IMR-90 (cell line): ENCODE data around the gene CLIC1. TPM values are rescaled to one million over a fixed set of nuclear protein-coding genes. Genes with fewer than 3 reads are reported as not detected.

ENCODE experiments used
- ATAC-seq: fragments of 200-7000 bp; cut with Tn5 transposase; 2 replicates; pipeline ENCODE4 v1.9.1; 2020; ENCODE audit warnings: low read depth, mild to moderate bottlenecking, moderate library complexity
- BruUV-seq: library from RNA; stranded (reverse); fragments of 400-500 nt; replicated peaks from 2 replicates; lab custom pipeline; 2021; lab: Mats Ljungman, UMichigan
- CTCF ChIA-PET: fragments of 300-600 bp; formaldehyde crosslinking; extraction: SDS; loops from one replicate; lab custom pipeline; 2021; ENCODE audit warnings: antibody characterized with exemption; lab: Yijun Ruan, JAX
- POLR2A ChIA-PET: fragments of 300-600 bp; sonication (Branson Sonifier 250); formaldehyde crosslinking; loops from one replicate; lab custom pipeline; 2022; ENCODE audit warnings: antibody characterized with exemption; ENCODE audit not compliant: unreplicated experiment; lab: Charles Lee
- DNase-seq: peaks from one replicate; pipeline ENCODE4 v3.0.0; 2013
- H2AFZ ChIP-seq: replicated peaks from 2 replicates; pipeline ENCODE3; 2013; ENCODE audit warnings: low read length, mild to moderate bottlenecking; ENCODE audit not compliant: poor library complexity
- H2AK5ac ChIP-seq: 2 replicates; pipeline ENCODE4 v1.6.1; 2013; ENCODE audit warnings: low read depth, low read length, inconsistent platforms
- H2AK9ac ChIP-seq: replicated peaks from 2 replicates; pipeline ENCODE3; 2013; ENCODE audit warnings: mild to moderate bottlenecking, low read depth, low read length, moderate library complexity; ENCODE audit not compliant: poor library complexity
- H2BK120ac ChIP-seq: 2 replicates; pipeline ENCODE4 v1.6.1; 2013; ENCODE audit warnings: low read depth, low read length, inconsistent platforms
- H2BK15ac ChIP-seq: 3 replicates; pipeline ENCODE4 v1.6.1; 2013; ENCODE audit warnings: low read depth, low read length, inconsistent platforms
- H2BK20ac ChIP-seq: 2 replicates; pipeline ENCODE4 v1.6.1; 2013; ENCODE audit warnings: low read depth, mild to moderate bottlenecking, inconsistent platforms, low read length, moderate library complexity
- H2BK5ac ChIP-seq: 2 replicates; pipeline ENCODE4 v1.6.1; 2013; ENCODE audit warnings: mild to moderate bottlenecking, low read depth, low read length, inconsistent platforms; ENCODE audit not compliant: poor library complexity, severe bottlenecking
- H3K14ac ChIP-seq: replicated peaks from 2 replicates; pipeline ENCODE4 v1.6.1; 2013; ENCODE audit warnings: low read depth, low read length, inconsistent platforms
- H3K18ac ChIP-seq: 2 replicates; pipeline ENCODE4 v1.6.1; 2013; ENCODE audit warnings: low read depth, low read length, control low read depth
- H3K23ac ChIP-seq: 2 replicates; pipeline ENCODE4 v1.6.1; 2013; ENCODE audit warnings: low read depth, low read length, inconsistent platforms
- H3K27ac ChIP-seq: 2 replicates; pipeline ENCODE4 v1.5.1; 2013; ENCODE audit warnings: mild to moderate bottlenecking, control low read depth, low read length; ENCODE audit not compliant: insufficient read depth
- H3K27me3 ChIP-seq: 2 replicates; pipeline ENCODE4 v1.6.1; 2013; ENCODE audit warnings: low read length; ENCODE audit not compliant: control insufficient read depth, insufficient read depth
- H3K36me3 ChIP-seq: 2 replicates; pipeline ENCODE4 v1.6.1; 2013; ENCODE audit warnings: low read length, mixed read lengths; ENCODE audit not compliant: control insufficient read depth, insufficient read depth
- H3K4ac ChIP-seq: 2 replicates; pipeline ENCODE4 v1.6.1; 2013; ENCODE audit warnings: low read depth, low read length, inconsistent platforms
- H3K4me1 ChIP-seq: 2 replicates; pipeline ENCODE4 v1.6.1; 2013; ENCODE audit warnings: low read length, mixed read lengths; ENCODE audit not compliant: control insufficient read depth, insufficient read depth
- H3K4me2 ChIP-seq: 2 replicates; pipeline ENCODE4 v1.6.1; 2013; ENCODE audit warnings: low read depth, mild to moderate bottlenecking, control low read depth, low read length, moderate library complexity
- H3K4me3 ChIP-seq: 2 replicates; pipeline ENCODE4 v1.5.1; 2013; ENCODE audit warnings: low read depth, mild to moderate bottlenecking, control low read depth, low read length, moderate library complexity; ENCODE audit not compliant: insufficient read depth
- H3K56ac ChIP-seq: 2 replicates; pipeline ENCODE4 v1.6.1; 2013; ENCODE audit warnings: low read length, inconsistent platforms; ENCODE audit not compliant: insufficient read depth; ENCODE audit errors: extremely low read depth
- H3K79me1 ChIP-seq, 2 experiments: 2 replicates each; pipeline ENCODE4 v1.6.1; 2013; ENCODE audit warnings: low read length in 2 of 2, inconsistent platforms in 1 of 2, low read depth in 1 of 2
- H3K9ac ChIP-seq: 2 replicates; pipeline ENCODE4 v1.6.1; 2013; ENCODE audit warnings: low read depth, low read length, control low read depth
- H3K9me1 ChIP-seq: 2 replicates; pipeline ENCODE4 v1.6.1; 2013; ENCODE audit warnings: low read length, inconsistent platforms; ENCODE audit not compliant: insufficient read depth
- H3K9me3 ChIP-seq: 2 replicates; pipeline ENCODE4 v1.6.1; 2013; ENCODE audit warnings: low read length; ENCODE audit not compliant: control insufficient read depth, insufficient read depth
- H4K20me1 ChIP-seq: 2 replicates; pipeline ENCODE4 v1.6.1; 2013; ENCODE audit warnings: low read length, inconsistent platforms; ENCODE audit not compliant: insufficient read depth
- H4K5ac ChIP-seq: 2 replicates; pipeline ENCODE4 v1.6.1; 2013; ENCODE audit warnings: mild to moderate bottlenecking, low read depth, low read length, control low read depth
- H4K8ac ChIP-seq, 2 experiments: 2 replicates each; pipeline ENCODE4 v1.6.1; 2013; ENCODE audit warnings: low read depth in 2 of 2, low read length in 2 of 2, control low read depth in 1 of 2, inconsistent platforms in 1 of 2
- H4K91ac ChIP-seq: 2 replicates; pipeline ENCODE4 v1.6.1; 2013; ENCODE audit warnings: low read depth, low read length, inconsistent platforms; ENCODE audit not compliant: insufficient read depth
- BHLHE40 ChIP-seq: fragments of 150-350 bp; IDR thresholded peaks from 2 replicates; pipeline ENCODE4 v1.6.1; 2016; ENCODE audit warnings: mild to moderate bottlenecking, low read depth, low read length
- ELK1 ChIP-seq: fragments of 150-350 bp; IDR thresholded peaks from 2 replicates; pipeline ENCODE4 v1.6.1; 2016; ENCODE audit warnings: low read depth, mild to moderate bottlenecking, low read length, moderate library complexity, borderline replicate concordance
- FOS ChIP-seq: fragments of 150-350 bp; IDR thresholded peaks from 2 replicates; pipeline ENCODE4 v1.6.1; 2016; ENCODE audit warnings: low read depth, low read length
- MAFK ChIP-seq: IDR thresholded peaks from 2 replicates; pipeline ENCODE4 v1.6.1; 2012; ENCODE audit warnings: low read depth, low read length, improper control_type of control experiment
- MXI1 ChIP-seq: IDR thresholded peaks from 2 replicates; pipeline ENCODE4 v1.6.1; 2012; ENCODE audit warnings: low read depth, mild to moderate bottlenecking, low read length, moderate library complexity, borderline replicate concordance
- POLR2A ChIP-seq: IDR thresholded peaks from 2 replicates; pipeline ENCODE4 v1.6.1; 2012; ENCODE audit warnings: mild to moderate bottlenecking, low read depth, low read length
- RCOR1 ChIP-seq: IDR thresholded peaks from 2 replicates; pipeline ENCODE4 v1.6.1; 2012; ENCODE audit warnings: mild to moderate bottlenecking, low read length, improper control_type of control experiment; ENCODE audit not compliant: insufficient replicate concordance
- RFX5 ChIP-seq: IDR thresholded peaks from 2 replicates; pipeline ENCODE4 v1.8.0; 2012; ENCODE audit warnings: low read depth, mild to moderate bottlenecking, low read length, moderate library complexity
- SMC3 ChIP-seq: fragments of 150-350 bp; IDR thresholded peaks from 2 replicates; pipeline ENCODE4 v1.6.1; 2016; ENCODE audit warnings: low read depth, mild to moderate bottlenecking, antibody characterized with exemption, low read length, moderate library complexity
- USF2 ChIP-seq: fragments of 150-350 bp; IDR thresholded peaks from 2 replicates; pipeline ENCODE4 v1.6.1; 2017; ENCODE audit warnings: mild to moderate bottlenecking, antibody characterized with exemption, low read length, low read depth
- WGBS, 2 experiments: methylation state at CpG; one replicate each; pipeline versions ENCODE4 v1.1.5 to v1.1.7; 2013; ENCODE audit warnings: missing lambda C conversion rate in 2 of 2; ENCODE audit not compliant: insufficient read length in 1 of 2; ENCODE audit errors: extremely low coverage in 2 of 2; 5-methylcytosine and 5-hydroxymethylcytosine counted together
- dilution Hi-C: fragments of 300-500 bp; cut with HindIII; formaldehyde crosslinking; loops from one replicate; pipeline ENCODE4 v1.14.3; 2018; ENCODE audit warnings: low sequenced_read_pairs; ENCODE audit not compliant: unreplicated experiment
- in situ Hi-C: fragments of 300-500 bp; cut with MboI; formaldehyde crosslinking; loops from 3 replicates; pipeline ENCODE4 v1.14.3; 2019; ENCODE audit warnings: low sequenced_read_pairs, inconsistent platforms, mixed read lengths
- intact Hi-C: fragments of 100-400 bp; cut with micrococcal nuclease; formaldehyde crosslinking; loops from 2 replicates; pipeline ENCODE4 v1.10.0; 2022
- polyA plus RNA-seq, 3 experiments: library from polyadenylated mRNA; depleted of rRNA; stranded (reverse); fragments of >200 nt; gene quantifications; 2 replicates each; pipeline ENCODE4 v1.2.3, GENCODE V29; 2012; ENCODE audit warnings: low replicate concordance in 1 of 3
- total RNA-seq: library from RNA; depleted of rRNA; stranded (reverse); fragments of >200 nt; gene quantifications from 2 replicates; pipeline ENCODE4 v1.2.3, GENCODE V29; 2012

The CLIC1 gene
- total and polyA plus RNA-seq, 2 of the 4 experiments (the other 2 are of a cell fraction) = 706 to 1,185 TPM

- CTCF ChIA-PET = no interaction called here
- H3K18ac ChIP-seq = no peak overlapping the region
- peaks cover 33% of the 10 kb centered on the region for H3K36me3 ChIP-seq
- no peak overlapping the region for H4K8ac ChIP-seq
- peaks cover 3% of the 10 kb centered on the region for H3K4me1 ChIP-seq
- BruUV-seq = no TSS peak
- H2AFZ ChIP-seq = no peak overlapping the region
- no peak overlapping the region for H3K27ac ChIP-seq
- H4K91ac ChIP-seq = no peak overlapping the region
- H3K79me1 ChIP-seq = peaks cover 0 to 34% of the 10 kb centered on the region in 2 experiments; a peak in 2 of 4 replicates
- no peak for TF ChIP-seq POLR2A
- TF ChIP-seq MXI1 = no peak
- no peak for TF ChIP-seq BHLHE40
- no peak for TF ChIP-seq MAFK
- no peak for TF ChIP-seq RCOR1
- TF ChIP-seq FOS = no peak
- TF ChIP-seq SMC3 = no peak
- TF ChIP-seq USF2 = no peak
- TF ChIP-seq ELK1 = no peak
- no peak for TF ChIP-seq RFX5
- no peak overlapping the region for H2AK9ac ChIP-seq
- no peak overlapping the region for H3K14ac ChIP-seq
- H3K23ac ChIP-seq = no peak overlapping the region; the same call in 1 of the 2 replicates
- dilution Hi-C loops (no loop called here), in situ Hi-C loops (no loop called here), intact Hi-C loops (no loop called here)
- no peaks in the 10 kb centered on the region for H3K9me3 ChIP-seq
- H2BK20ac ChIP-seq = no peak overlapping the region
- no peak for ATAC-seq
- H2BK15ac ChIP-seq = no peak overlapping the region
- H3K56ac ChIP-seq = no peak overlapping the region
- no peak overlapping the region for H3K4me2 ChIP-seq
- no peak overlapping the region for H2BK120ac ChIP-seq
- no peaks in the 10 kb centered on the region for H3K27me3 ChIP-seq
- 92% methylated on average over 2 of the region's 7 CpGs; no CpG with 5 or more reads in 1 of the 2 experiments for WGBS, 2 experiments
- H3K9ac ChIP-seq = no peak overlapping the region
- H3K4ac ChIP-seq = no peak overlapping the region
- H3K9me1 ChIP-seq = no peaks in the 10 kb centered on the region
- no peak overlapping the region for H4K5ac ChIP-seq
- no peak overlapping the region for H2BK5ac ChIP-seq
- peaks cover 17% of the 10 kb centered on the region for H4K20me1 ChIP-seq
- no peak overlapping the region for H2AK5ac ChIP-seq
- POLR2A ChIA-PET = no interaction called here
- no peak for DNase-seq
- H3K4me3 ChIP-seq = no peak overlapping the region
These were observed 9.2 kb downstream of the CLIC1 start for GRCh38 chr6:31727034-31727716.
